ENCODE measurements around the gene CERS6.

Gene CERS6

GRCh38 chr2:168543935-168544334 lies 87.9 kb downstream of the CERS6 start:
- H3K4me3 ChIP-seq (ENCODE audit: low read depth, low read length): no peak overlapping the region
- TF ChIP-seq CTCF (IDR thresholded peaks at IDR 0.05; ENCODE audit: control insufficient read depth, extremely low read depth, insufficient read depth): no peak
- no peak for DNase-seq (ENCODE audit: low read depth)

- H3K4me3 ChIP-seq (ENCODE audit: low read depth, low read length): no peak overlapping the region
- TF ChIP-seq CTCF (IDR thresholded peaks at IDR 0.05; ENCODE audit: control insufficient read depth, extremely low read depth, insufficient read depth): no peak
- no peak for DNase-seq (ENCODE audit: low read depth)
Measured at GRCh38 chr2:168545439-168546082, 89.5 kb downstream of the CERS6 start.

GRCh38 chr2:168550670-168551069 lies 94.6 kb downstream of the CERS6 start:
- no peak for DNase-seq (ENCODE audit: low read depth)
- TF ChIP-seq CTCF (IDR thresholded peaks at IDR 0.05; ENCODE audit: control insufficient read depth, extremely low read depth, insufficient read depth): no peak
- no peak overlapping the region for H3K4me3 ChIP-seq (ENCODE audit: low read depth, low read length)

DNA sequence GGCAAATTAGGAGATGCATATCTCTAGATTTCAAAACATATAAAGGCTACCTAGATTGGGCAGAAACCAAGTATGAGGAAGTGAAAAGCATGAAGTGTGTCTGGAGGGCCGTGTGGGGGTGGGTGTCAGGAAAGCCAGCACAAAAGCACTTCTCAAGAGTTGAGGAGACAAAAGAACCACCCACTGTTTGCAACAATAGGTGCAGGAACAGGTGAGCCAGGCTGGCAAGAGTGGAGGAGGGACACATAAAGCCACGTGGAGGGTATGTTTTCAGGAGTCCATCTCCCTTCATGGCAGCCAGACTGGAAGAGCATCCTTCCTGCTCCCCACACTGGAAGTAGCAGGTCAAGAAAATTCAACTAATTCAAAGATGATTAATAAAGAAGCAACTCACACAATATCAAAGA lies 96.4 kb downstream of the CERS6 start:
- H3K4me3 ChIP-seq (ENCODE audit: low read depth, low read length): no peak overlapping the region
- TF ChIP-seq CTCF (IDR thresholded peaks at IDR 0.05; ENCODE audit: control insufficient read depth, extremely low read depth, insufficient read depth): no peak
- no peak for DNase-seq (ENCODE audit: low read depth)

- no peak for DNase-seq (ENCODE audit: low read depth)
- H3K4me3 ChIP-seq (ENCODE audit: low read depth, low read length): no peak overlapping the region
- TF ChIP-seq CTCF (IDR thresholded peaks at IDR 0.05; ENCODE audit: control insufficient read depth, extremely low read depth, insufficient read depth): no peak
Measured at GRCh38 chr2:168555283-168555682, 99.2 kb downstream of the CERS6 start.

GRCh38 chr2:168559187-168559586 lies 103.1 kb downstream of the CERS6 start:
- peak; percentile 51 for DNase-seq (ENCODE audit: low read depth)
- no peak overlapping the region for H3K4me3 ChIP-seq (ENCODE audit: low read depth, low read length)
- no peak for TF ChIP-seq CTCF (IDR thresholded peaks at IDR 0.05; ENCODE audit: control insufficient read depth, extremely low read depth, insufficient read depth)
